ENCODE data around the gene ATP6V0C.
"Not testable (repeated sequence)": the region's sequence is repeated elsewhere in the genome, so short reads cannot be mapped to it uniquely, and the experiment has no call there.

ATP6V0C gene

GRCh38 chr16:2560131-2560797, 46.5 kb downstream of the ATP6V0C start:
- DNase-seq: not testable (repeated sequence)

- DNase-seq: peak; percentile 55 to 59
Observed at GRCh38 chr16:2560798-2561133, 47.0 kb downstream of the ATP6V0C start.

DNA sequence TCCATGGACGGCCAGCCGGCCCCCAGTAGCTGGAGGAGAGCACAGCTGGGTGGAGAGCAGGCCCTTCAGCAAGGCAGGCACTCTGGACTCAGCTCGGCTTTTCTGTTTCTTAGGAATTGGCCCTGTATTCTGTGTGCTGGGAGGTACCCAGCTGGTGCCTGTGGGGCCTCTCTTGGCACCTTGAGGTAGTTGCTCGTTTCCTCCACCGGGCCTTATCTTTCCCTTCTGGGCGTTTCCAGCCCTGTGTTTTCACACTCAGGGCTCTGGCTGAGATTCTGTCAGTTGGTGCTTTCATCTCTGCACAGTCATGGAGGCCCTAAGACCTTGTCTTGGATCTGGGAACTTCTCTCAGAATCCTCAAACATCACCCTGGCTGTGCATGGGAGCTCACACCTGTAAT, 53.8 kb downstream of the ATP6V0C start:
- DNase-seq: not testable (repeated sequence)

DNA sequence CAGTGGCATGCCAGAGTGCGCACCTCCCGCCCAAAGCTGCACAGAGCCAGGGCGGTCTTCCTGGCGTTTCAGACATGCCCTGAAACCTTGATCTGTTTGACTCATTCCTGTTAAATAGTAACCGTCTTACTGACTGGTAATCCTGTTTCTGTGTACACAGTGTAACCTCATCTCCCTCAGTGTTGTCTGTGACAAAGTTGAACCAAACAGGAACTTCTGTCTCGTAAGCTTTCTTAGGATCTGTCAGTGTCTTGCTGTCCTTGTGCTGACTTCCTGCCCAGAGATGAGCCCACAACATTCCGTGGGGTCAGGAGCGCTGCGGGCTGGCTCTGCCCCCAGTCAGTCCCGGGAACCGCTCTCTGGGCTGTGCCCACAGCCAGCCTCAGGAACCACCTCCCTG, 54.8 kb downstream of the ATP6V0C start:
- DNase-seq: not testable (repeated sequence)
